HG03521 (cell line): ENCODE measurements around the gene PRKG1.

ENCODE experiments used
- ATAC-seq: cut with Tn5 transposase; IDR thresholded peaks from one replicate; pipeline ENCODE4 v1.9.1; 2021; ENCODE audit warnings: mild to moderate bottlenecking, moderate library complexity; ENCODE audit not compliant: unreplicated experiment

PRKG1 gene

GRCh38 chr10:51952056-51952455 lies 877.8 kb downstream of the PRKG1 start:
- ATAC-seq = no peak

GRCh38 chr10:51955696-51956095 lies 881.4 kb downstream of the PRKG1 start:
- ATAC-seq = no peak

- ATAC-seq = no peak
Measured at GRCh38 chr10:51956822-51957221, 882.5 kb downstream of the PRKG1 start.

GRCh38 chr10:51960494-51960895 lies 886.2 kb downstream of the PRKG1 start:
- ATAC-seq = peak; percentile 59

- ATAC-seq = no peak
Measured at GRCh38 chr10:51961401-51961800, 887.1 kb downstream of the PRKG1 start.

- ATAC-seq = no peak
Measured at GRCh38 chr10:51964630-51965029, 890.3 kb downstream of the PRKG1 start.

GRCh38 chr10:51965451-51965850 lies 891.2 kb downstream of the PRKG1 start:
- ATAC-seq = no peak

GRCh38 chr10:51972733-51973346 lies 898.6 kb downstream of the PRKG1 start:
- no peak for ATAC-seq

GRCh38 chr10:51980752-51981151 lies 906.5 kb downstream of the PRKG1 start:
- ATAC-seq = no peak

GRCh38 chr10:51981731-51982130 lies 907.4 kb downstream of the PRKG1 start:
- no peak for ATAC-seq

GRCh38 chr10:51983481-51983880 lies 909.2 kb downstream of the PRKG1 start:
- ATAC-seq = no peak

GRCh38 chr10:51985336-51985735 lies 911.0 kb downstream of the PRKG1 start:
- no peak for ATAC-seq

- ATAC-seq = no peak
Measured at GRCh38 chr10:51986516-51986915, 912.2 kb downstream of the PRKG1 start.

- no peak for ATAC-seq
Measured at GRCh38 chr10:51993475-51993874, 919.2 kb downstream of the PRKG1 start.

- ATAC-seq = no peak
Measured at GRCh38 chr10:51999096-51999495, 924.8 kb downstream of the PRKG1 start.

- no peak for ATAC-seq
Measured at GRCh38 chr10:52004342-52004949, 930.2 kb downstream of the PRKG1 start.

GRCh38 chr10:52007091-52007490 lies 932.8 kb downstream of the PRKG1 start:
- ATAC-seq = no peak

GRCh38 chr10:52011118-52011517 lies 936.8 kb downstream of the PRKG1 start:
- no peak for ATAC-seq

- no peak for ATAC-seq
Measured at GRCh38 chr10:52019077-52019555, 944.8 kb downstream of the PRKG1 start.

- ATAC-seq = no peak
Measured at GRCh38 chr10:52019656-52020055, 945.4 kb downstream of the PRKG1 start.

GRCh38 chr10:52020173-52020572 lies 945.9 kb downstream of the PRKG1 start:
- ATAC-seq = no peak

- no peak for ATAC-seq
Measured at GRCh38 chr10:52020702-52021101, 946.4 kb downstream of the PRKG1 start.
